Stimulated activated CD4-positive, alpha-beta T cell treated with anti-CD3 and anti-CD28 coated beads, Interleukin-4, amount 100 ng/mL, for 1 hour (primary cell): ENCODE results near the gene PIP5K1C.

ENCODE experiments used
- DNase-seq: peaks from one replicate; pipeline ENCODE4 v3.0.0-alpha.2; 2020

Gene PIP5K1C

DNA sequence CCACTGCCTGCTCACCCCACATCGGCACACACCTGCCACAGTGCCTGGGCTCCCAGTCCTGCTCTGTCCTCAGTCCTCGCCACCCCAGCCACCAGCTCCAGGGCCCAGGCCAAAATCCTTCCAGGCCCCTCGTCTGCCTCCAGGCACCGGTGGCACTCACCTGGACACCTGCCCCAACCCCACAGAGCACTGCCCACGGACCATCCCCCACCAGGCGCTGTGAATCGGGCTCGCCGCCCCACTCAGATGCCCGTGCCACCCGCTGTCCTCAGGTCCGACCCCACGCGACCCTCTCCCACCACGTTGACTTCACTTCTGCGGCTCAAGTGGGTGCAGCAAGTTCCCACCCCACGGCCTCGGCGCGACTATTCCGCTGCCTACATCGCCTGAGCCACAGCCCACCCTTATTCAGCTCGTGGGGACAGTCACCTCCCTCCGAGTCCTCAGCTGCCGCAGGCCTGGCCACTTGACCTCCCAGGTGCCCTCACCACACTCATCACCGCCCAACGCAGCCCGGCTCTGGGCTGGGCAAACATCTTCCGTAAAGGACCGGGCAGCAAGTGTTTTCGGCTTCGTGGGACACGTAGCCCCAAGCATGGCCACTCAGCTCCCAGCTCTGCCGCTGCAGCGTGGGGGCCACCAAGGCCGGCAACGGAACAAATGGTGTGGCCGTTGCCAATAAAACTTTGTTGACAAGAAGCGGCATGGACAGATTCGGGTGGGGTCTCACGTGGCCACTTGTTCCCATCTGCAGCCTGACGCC is 5.7 kb downstream of the PIP5K1C start:
- DNase-seq, result no peak

DNA sequence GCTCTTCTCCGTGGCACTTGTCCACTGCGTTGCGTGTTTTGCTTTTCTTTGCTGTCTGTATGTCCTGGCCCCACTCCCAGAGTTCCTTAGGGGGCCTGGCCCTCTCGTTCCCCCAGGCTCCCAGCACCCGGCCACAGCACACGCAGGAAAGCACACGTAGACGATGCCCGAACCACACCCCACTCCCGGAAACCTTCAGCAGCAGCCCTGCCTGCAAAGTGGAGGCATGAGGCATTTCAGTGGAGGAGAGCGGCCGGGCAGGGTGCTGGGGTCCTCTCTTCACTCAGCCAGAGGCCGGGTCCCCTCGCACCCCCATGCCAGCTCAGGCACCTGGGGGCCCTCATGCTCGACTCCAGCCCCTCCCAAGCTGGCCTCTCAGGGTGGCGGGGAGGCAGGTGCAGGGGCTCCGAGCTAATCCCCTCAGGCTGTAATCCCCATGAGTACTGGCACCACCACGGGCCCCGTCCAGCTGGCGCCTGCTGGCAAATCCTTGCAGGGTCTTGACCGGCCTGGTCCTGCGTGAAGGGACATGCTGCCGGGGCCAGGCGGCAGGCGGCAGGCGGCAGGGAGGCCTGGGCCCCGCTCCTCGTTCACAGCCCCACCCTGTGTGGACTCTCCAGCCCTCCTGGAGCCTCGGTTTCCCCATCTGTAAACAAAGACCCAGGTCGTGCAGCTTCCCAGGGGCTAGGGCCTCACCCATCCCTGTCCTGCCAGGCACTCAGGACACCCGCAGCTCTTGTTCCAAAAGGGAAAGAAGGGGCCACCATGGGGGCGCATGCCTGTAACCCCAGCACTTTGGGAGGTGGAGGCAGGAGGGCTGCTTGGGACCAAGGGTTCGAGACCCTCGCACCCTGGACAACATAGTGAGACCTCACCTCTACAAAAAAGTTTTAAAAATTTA is 7.0 kb downstream of the PIP5K1C start:
- DNase-seq, result no peak

DNA sequence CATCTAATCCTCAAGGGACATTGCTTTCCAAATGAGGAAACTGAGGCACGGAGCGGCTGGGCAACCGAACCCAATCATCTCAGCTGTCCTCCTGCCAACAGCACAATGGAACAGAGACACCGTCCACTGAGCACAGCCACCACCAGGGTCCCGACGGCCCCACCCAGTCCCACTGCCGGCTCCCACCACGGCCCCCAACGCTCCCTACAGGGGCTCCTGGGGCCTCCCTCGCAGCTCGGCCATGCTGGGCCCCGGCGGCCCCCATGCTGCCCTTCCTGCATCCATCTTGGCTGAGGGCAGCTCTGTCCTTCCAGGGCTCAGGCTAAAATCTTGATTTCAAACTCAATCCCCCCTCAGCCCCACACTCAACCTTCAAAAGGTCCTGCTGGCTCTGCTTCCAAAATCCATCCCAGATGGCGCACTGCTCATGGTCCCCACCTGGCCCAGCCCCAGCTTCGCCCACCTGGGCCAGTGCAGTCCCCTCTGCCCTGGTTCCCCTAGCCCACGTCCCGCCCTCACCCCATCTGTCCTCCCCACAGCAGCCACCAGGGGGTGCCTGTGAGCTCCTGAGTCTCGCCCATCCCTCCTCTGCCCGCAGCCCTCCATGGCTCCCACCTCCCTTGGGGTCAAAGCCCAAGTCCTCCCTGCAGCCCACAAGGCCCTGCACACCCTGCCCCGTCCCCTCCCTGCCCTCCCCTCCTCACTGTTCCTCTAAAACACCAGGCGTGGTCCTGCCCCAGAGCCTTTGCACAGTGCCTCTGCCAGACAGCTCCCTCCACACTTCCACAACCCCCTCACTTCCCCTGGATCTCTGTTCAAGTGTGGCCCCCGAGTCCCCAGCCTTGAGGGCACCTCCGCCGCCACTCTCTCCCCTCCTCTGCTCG is 7.9 kb downstream of the PIP5K1C start:
- DNase-seq, result peak; percentile 59

DNA sequence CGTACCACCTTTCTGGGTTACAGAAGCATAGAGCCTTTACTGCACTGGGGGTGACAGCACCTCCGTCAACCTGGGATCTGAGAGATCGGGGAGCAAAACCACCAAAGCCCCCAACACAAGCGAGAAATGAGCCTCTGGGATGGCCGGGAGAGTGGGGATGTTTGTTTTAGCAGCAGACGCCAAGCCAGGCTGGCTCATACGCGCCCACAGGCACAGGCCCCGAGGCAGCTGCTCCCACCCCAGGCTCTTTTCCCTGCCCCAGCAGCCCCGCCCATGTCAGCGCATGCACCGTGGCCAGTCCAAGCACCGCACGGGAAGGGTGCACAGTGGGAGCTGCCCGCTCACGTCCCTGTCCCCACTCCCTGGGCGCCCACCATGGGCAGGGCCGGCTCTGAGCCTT is 8.5 kb downstream of the PIP5K1C start:
- no peak for DNase-seq

DNA sequence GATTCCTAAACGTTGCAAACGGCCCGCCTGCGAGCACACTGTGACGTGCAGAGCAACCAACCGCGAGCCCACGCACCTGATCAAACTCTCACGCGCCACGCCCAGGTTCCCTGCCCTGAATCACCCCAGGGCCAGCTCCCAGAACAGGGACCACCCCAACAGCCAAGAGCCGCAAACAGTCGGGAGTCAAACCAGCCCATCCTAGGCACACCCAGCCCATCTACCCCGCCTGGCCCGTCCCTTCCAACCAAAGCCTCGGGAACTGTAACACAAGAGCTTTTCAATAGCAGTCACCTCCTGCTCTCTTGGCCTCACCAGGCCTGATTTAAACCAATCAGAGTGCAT is 8.9 kb downstream of the PIP5K1C start:
- DNase-seq, result no peak

DNA sequence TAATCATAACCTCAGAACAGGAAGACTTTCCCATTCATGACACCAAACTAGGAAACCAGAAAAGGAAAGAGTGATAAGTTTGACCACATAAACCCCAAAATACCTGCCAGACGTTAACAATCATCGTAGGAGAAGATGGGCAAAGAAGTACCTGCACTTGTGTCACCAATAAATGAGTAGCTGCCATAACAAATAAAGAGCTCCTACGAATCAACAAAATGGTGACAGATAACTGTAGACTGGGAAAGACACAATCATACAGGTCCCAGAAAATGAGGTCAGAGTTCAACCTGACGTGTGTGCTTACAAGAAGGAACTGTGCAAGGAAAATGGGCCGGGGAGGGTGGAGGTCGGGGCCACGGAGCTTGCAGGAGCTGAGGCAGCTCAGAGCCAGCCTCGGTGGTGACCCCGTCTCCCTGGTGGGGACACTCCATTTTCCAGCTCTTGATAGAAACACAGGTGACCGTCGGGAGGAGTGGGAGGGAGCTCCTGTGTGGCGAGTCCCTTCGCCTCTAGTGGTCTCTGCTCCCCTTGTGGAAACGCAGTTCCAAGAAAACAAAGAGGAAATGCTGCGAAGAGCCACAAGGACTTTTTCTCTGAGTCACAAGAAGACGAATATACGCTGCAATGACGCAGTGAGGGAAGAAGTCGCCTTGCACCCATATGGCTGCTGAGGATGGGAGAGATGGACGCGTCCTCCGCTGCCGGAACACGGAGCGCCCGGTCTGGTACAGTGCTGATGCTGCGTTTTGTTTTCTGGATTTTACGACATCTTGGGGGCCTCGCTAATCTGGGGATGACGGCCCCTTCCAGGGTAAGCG is 9.5 kb downstream of the PIP5K1C start:
- no peak for DNase-seq

DNA sequence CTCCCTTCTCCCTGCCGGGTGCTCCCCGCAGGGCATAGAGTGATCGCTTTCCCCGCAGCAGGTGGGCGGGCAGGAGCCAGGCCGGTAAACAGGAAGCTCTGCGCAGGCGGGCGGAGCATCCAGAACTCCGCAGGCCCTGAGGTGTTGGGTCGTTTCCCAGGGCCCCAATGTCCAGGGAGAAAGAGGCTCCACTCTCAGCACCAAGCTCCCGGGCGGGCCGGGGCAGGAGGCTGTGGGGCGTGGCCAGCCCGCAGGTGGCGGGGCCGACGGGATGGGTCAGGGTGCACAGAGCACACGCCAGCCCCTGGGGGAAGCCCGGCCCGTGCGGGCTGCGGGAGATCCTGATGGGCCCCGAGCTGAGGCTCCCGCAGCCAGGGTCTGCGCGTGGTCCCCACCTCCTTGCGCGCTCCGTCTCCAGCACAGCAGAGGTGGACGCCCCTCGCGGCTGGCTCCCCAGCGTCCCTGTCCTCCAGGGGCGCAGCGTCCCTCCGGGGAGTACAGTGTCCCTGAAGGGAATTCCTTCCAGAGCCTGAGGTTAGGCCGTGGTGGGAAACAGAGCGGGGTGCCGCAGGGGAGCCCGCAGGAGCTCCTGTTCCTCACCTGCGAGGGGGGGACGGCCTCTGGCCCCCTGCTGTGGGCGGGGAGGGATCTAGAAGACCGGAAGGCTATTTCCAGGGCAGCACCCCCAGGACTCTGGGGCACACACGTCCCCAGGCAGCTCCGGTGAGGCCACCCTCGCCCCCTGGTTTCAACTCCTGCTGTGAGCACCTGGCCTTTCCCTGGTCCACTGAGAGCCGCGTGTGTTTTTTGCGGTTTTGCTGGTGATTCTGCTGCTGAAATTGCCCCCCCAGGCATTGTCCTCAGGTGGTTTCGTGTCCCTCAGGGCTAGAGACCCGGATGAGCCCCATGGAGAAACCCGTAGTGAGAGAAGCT is 12.2 kb downstream of the PIP5K1C start:
- DNase-seq, result peak; percentile 49

DNA sequence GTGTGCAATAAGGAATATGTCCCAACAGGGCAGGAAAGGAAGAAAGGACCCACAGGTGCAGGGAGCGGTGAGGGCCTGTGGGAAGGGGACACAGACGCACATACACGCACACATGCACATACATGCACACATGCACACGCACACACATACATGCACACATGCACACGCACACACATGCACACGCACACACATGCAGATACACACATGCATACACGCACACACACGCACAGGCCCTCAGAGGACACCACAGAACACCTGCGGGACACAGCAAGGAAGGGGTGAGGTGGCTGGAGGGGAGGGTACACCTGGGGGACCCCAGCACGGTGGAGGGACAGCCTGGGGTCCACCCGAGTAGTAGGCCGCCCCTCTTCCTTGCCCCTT is 12.9 kb downstream of the PIP5K1C start:
- DNase-seq, result no peak

DNA sequence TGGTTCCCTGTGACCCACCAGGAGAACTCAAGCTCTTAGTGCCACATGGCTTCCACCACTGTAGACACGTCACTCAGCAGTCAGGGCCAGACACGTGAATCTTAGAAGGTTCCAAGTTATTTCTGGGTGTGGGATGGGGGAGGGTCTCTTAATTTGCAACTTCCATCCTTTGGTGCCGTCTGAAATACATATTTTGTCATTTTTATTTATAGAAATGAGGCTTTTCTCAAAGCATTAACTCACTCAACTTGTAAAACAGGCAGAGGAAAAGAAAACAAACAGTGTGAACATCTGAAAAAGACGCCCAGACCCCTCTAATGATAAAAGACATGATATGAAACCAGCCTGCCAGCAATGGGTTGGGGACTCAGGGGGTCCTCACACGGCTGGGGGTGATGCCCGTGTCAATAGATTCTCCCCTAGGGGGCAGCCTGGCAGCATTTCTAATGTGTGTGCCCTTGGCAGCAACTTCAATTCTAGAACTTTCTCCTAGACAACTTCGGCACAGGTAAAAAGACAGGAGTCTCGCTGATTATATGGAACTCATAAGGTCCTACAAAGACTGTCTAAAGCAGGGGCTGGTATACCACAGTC is 15.4 kb downstream of the PIP5K1C start:
- DNase-seq, result no peak

DNA sequence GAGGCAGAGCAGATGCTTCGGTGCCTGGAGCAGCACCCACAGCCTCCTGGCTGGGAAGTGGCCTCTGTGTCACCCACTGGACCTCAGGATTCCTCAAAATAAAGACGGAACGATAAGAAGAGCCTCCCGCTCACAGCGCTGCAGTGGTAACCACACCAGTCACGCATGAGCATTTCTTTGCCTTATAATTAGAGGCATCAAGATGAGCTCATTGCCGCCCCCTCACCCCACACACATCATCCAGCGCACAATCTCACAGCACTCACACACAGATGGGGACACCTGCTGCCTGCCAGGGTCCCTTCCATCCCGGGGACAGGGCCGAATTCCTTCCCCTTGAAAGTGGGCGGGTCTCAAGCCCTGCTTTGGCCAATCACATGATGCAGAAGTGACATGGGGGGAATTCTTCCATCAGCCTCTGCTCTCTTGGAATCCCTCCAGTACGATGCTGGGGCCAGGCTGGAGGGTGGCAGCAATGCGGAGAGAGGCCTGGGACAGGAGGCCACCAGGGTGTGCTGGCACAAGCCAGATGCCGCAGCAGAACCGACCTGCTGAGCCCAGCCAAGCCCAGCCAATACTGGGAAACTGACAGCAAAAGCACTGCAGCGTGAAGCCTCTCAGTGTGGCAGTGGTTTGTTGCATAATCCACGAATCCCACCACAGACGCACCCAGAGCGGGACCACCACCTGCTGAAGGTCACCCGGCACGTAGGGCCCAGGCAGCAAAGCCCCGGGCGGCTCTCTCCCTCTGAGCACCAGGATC is 16.0 kb downstream of the PIP5K1C start:
- DNase-seq, result no peak

DNA sequence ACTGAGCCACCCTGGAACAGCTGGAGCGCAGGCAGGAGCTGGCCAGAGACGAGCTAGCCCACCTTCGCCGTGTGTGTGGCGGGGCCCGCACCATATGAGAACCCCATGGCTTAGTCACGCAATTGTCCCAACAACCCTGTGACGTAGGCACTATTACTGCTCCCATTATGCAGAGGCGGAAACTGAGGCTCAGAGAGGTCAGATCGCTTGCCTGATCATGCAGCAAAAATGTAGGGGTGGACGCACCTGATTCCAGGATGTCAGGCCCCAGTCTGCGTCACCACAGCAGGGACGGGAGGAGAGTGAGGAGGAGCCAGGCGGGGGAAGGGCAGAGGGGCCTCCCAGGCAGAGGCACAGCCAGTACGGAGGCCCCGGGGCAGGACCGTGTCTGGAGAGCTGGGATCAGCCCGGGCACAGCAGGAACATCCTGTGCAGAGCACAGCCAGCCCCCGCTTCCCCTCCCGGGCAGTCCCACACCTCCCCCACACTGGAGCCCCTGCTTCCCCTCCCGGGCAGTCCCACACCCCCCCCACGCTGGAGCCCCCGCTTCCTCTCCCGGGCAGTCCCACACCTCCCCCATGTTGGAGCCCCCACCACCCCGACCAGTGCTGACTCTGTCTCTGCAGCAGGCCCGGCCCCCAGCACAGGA is 16.7 kb downstream of the PIP5K1C start:
- no peak for DNase-seq

DNA sequence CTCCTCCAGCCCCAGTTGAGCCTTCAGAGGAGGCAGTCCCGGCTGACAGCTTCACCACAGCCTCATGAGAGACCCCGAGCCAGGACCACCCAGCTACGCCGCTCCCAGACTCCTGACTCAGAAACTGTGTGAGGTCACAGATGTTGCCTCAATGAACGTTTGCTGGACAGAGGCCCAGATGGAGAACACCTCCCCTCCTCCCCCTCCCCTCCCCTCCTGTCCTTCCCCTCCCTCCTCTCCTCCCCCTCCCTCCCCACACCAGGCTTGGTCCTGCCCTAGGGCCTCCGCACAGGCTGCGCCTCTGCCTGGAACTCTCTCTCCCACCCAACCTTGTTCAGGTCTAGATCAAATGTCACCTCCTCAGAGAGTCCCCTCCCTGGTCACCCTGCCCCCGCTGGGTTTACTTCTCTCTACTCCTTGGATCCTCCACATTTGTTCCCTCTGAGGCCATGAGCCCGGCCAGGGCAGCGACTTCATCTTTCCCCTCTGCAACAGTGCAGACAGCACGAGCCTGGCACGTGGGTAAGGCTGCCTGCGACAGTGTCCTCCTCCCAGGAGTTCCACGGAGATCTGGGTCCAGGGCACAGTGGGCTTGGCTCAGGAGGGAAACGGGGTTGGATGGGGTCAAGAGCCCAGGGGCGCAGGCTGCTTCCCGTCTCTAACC is 17.4 kb downstream of the PIP5K1C start:
- DNase-seq, result no peak

DNA sequence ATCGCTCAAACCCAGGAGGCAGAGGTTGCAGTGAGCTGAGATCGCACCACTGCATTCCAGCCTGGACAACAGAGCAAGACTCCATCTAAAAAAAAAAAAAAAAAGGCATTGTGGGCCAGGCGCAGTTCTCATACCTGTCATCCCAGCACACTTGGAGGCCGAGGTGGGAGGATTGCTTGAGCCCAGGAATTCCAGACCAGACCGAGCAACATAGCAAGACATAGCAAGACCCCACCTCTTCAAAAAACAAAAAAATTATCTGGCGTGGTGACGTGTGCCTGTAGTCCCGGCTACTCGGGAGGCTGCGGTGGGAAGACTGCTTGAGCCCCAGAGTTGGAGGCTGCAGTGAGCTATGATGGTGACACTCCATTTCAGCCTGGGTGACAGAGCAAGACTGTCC is 18.0 kb downstream of the PIP5K1C start:
- DNase-seq, result no peak

DNA sequence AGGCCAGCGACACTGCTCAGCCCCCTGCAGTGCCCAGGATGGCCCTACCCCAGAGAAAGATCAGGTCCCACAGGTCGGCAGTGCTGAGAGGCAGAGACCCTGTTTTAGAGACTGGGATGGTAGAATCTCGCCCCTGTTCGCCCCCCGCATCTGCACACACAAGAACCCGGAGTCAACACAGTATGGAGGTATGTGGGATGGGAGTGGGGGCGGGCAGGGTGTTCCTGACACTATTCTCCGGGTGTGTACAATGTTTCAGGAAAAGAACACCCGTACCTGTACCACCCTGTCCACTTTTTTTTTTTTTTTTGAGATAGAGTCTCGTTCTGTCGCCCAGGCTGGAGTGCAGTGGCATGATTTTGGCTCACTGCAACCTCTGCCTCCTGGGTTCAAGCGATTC is 19.3 kb downstream of the PIP5K1C start:
- no peak for DNase-seq

DNA sequence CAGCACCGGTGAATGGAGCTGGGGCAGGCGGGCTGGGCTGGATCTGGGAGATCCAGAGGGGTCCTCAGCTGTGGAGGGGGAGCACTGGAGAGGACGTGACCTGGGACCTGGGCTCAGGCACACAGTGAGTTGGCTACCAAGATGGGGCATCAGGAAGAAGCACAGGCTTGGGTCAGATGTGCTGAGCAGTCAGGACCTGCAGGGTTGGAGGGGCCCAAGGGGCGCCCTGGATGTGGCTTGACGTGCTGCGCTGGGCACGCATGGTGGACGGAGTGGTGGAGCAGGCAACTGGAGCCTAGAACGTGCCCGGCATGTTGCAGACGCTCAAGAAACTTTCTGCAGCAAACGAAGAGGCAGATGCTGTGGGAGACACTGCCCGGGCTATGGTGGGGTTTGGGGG is 20.7 kb downstream of the PIP5K1C start:
- no peak for DNase-seq

DNA sequence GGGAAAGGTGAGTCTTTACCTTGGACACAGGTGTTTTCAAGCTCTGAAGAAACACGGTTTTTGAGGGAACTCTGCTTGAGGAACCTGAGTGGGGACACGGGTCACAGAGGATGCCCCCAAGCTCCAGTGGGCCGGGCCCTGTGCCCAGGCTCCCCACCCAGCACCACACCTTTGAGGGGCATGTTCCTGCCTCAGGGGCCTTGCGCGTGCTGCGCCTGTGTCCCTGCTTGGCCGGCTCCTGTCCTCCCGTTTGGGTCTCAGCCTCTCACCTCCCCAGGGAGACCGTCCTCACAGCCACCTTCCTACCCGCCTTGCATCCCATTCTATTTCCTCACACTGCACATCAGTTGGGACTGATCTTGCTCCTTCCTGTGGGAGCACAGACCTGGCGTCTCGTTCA is 21.1 kb downstream of the PIP5K1C start:
- DNase-seq, result no peak

DNA sequence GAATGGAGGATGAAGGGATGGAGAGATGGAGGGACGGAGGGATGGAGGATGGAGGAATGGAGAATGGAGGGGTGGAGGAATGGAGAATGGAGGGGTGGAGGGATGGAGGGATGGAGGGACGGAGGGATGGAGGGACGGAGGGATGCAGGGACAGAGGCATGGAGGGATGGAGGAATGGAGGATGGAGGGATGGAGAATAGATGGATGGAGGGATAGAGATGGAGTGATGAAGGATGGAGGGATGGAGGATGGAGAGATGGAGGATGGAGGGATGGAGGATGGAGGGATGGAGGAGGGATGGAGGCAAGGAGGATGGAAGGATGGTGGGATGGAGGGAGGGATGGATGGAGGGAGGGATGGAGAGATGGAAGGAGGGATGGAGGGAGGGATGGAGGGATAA is 22.1 kb downstream of the PIP5K1C start:
- DNase-seq, result no peak

DNA sequence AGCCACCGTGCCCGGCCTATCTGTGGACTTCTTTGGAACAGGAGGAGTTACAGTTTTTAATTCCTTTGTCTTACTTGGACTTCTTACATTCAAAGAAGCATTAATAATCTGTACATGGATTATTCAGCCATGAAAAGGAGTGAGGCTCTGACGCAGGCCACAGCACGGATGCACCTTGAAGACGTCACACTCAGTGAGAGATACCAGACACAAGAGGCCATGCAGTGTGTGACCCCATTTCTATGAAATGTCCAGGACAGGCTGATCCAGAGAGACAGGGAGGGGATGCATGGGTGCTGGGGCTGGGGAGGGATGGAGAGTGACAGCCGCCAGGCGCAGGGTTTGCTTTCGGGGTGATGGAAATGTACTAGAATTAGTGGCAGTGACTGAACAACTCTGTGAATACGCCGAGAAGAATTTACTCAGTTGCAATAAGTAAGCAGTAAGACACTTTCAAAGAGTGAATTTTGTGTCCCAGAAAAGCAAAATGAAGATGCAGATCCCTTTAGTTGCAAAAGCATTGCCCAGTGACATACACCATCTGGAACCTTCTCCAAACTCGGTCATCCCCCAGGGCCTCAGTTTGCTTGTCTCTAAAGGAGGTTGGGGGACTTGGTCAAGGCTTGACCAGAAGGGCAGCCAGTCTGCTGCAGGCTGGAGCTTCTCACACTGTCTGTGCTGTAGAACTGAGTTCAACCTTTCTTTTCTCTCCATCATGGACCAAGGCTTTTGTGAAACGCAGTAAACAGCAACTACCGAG is 25.3 kb downstream of the PIP5K1C start:
- no peak for DNase-seq
